Left ventricle myocardium superior (tissue), 1 donor: ENCODE measurements around the gene SNX4. TPM values are rescaled to one million over a fixed set of nuclear protein-coding genes. Genes with fewer than 3 reads are reported as not detected.
"Not testable (repeated sequence)": the region's sequence is repeated elsewhere in the genome, so short reads cannot be mapped to it uniquely, and the experiment has no call there.

Experiments
- ATAC-seq: fragments of 200-7000 bp; cut with Tn5 transposase; one replicate; pipeline ENCODE4 v1.9.1; 2020; ENCODE audit warnings: mild to moderate bottlenecking, moderate library complexity
- DNase-seq: peaks from one replicate; pipeline ENCODE4 v3.0.0-alpha.2; 2020
- intact Hi-C: fragments of 100-400 bp; cut with micrococcal nuclease; formaldehyde crosslinking; loops from one replicate; pipeline ENCODE4 v1.11.0; 2022
- total RNA-seq: library from RNA; stranded (reverse); fragmentation: NEBNext Ultra II Directional; extraction: Animal tissue kit (Norgen Biotek cat#: 25700); gene quantifications from one replicate; pipeline ENCODE4 v1.2.1, GENCODE V29; 2021
- donor health status: DM: no; HTN: yes; CAD: no; lungs with severe emphysema.

Gene SNX4
- total RNA-seq, 1 donor from 2014 or later, result 17.9 TPM

DNA sequence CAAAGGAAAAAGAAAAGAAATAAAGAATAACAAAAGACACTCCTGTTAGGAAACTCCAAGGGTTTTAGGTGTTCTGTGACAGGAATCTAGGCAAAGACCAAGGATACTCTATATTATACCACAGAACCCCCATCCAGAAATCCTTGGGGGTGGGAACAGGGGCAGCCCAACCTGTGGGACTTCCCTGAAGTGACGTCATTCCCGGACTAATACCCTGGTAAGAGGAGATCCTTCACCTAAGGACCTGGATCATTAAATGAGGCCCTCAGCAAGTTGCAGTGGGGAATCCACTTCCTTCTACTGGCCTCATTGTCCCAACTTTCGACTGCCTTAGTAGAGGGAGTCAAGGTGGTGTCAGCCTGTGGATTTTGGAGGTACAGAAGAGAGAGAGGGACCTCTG is 103.8 kb downstream of the SNX4 start:
- ATAC-seq (no peak), DNase-seq (no peak)
- intact Hi-C loops, result no loop called here

DNA sequence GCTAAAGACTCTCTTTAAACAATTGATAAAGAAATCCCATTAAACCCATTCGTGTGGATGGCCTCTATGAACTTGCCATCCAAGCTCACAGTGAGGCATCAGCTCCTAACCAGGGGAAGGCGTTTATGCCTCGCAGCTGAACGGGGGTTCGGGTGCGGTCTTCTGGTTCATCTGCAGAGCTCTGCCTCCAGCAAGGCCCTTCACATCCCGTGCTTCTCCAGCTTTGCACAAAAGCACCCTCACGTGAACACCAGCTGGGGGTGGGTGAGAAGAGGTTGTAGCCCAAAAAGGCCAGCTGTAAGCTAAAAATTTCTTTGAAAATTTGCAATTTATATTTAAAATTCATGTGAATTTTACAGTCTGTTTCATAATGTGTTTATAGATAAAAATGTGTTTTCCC is 105.3 kb downstream of the SNX4 start:
- no peak for ATAC-seq
- intact Hi-C loops, result no loop called here
- DNase-seq, result no peak

DNA sequence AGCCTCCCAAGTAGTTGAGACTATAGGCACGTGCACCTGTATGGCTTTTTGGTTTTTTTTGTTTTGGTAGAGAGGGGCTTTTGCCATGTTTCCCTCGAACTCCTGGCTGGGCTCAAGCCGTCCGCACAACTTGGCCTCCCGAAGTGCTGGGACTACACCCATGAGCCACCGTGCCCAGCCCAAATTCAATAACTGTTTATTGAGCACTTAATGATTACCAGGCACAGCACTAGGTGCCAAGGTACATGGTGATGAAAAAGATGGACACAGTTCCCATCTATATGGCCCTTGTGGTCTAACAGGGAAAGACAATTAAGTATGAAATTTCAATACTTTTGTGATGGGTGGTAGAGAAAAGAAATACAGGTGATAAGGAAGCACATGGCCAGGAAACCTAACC is 109.1 kb downstream of the SNX4 start:
- no peak for DNase-seq
- ATAC-seq, result no peak
- intact Hi-C loops, result no loop called here

DNA sequence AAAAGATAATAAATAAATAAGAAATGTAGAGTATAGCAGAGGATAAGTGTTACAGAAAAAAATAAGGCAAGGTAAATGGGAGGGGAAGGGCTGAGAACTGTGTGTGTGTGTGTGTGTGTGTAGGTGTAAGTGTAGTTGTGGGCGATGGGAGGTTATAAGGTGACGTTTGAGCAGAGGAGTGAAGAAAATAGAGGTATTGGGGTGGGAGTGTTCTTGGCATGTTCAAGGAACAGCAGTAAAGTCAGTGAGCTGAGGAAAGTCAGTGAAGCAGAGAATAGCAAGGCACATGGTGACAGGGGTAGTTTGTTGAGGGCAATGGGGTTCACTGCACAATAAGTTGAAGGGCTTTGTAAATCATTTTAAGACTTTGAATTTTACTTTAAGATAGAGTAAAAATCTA is 113.9 kb downstream of the SNX4 start:
- DNase-seq, result no peak
- intact Hi-C loops, result no loop called here
- no peak for ATAC-seq

DNA sequence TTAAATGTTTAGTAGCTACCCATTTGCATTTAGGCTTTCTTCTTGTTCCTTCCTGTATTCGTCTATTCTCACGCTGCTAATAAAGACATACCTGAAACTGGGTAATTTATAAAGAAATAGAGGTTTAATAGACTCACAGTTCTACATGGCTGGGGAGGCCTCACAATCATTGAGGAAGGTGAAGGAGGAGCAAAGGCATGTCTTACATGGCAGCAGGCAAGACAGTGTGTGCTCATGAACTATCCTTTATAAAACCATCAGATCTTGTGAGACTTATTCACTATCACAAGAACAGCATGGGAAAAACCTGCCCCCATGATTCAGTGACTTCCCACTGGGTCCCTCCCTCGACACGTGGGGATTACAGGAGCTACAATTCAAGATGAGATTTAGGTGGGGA is 114.5 kb downstream of the SNX4 start:
- ATAC-seq, intact Hi-C loops, DNase-seq: not testable (repeated sequence)

DNA sequence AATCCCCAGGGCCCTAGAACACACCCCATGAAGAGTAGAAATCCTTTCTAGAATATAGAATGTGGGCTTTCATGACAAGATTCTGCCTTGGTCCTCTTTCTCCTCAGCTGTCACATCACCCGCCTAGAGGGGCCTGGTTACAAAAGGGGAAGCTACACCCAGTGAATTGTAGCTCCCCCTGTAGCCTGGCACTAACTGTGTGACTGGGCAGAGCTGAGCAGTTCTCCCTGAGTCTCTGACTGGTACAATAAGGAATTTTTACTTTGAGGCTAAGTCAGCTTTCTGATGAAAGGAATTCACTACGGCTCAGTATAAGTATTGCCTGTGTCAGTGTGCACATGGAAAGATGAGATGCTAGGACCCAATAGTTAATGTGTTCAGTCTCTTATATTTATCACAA is 116.2 kb downstream of the SNX4 start:
- intact Hi-C loops, result no loop called here
- no peak for ATAC-seq
- no peak for DNase-seq

DNA sequence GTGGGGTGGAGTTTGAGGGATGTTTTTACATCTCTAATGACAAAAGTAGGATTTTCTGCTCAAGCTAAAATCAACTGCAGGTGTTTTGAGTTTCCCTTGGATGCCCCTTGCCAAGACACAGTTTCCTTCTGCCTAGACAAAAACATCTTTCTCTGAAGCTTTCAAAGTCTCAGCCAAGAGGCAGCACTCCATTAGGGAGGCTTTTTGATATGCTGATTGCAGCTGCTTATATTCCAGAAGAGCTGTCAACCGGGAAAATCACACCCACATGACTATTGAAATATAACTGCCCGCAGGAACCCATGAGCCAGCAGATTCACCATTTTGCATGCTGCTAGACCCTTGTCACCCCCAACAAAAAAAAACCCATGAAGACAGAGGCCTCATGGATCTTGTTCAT is 117.4 kb downstream of the SNX4 start:
- intact Hi-C loops, result no loop called here

DNA sequence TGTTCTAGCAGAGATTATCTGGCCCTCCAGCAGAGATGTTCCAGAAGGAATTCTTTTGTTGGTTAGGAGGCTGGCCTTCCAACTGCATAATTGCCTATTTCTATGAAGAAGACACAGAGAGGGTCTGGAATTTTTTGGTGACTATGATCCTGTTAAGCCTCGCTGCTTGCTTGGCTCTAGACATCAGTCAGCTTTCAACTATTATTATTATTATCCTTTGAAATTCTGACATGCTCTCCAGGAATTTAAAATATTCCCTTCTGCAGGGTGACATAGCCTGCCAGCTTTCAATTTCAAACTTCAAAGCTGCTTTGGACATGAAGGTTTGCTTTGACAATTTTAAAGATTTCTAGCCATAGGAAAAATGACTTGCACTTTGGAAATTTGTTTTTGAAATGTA is 118.6 kb downstream of the SNX4 start:
- no peak for DNase-seq
- intact Hi-C loops, result no loop called here
- ATAC-seq, result no peak

More for the DNA sequence above, 117.4 kb downstream of the SNX4 start:
- no peak for DNase-seq
- ATAC-seq, result no peak

DNA sequence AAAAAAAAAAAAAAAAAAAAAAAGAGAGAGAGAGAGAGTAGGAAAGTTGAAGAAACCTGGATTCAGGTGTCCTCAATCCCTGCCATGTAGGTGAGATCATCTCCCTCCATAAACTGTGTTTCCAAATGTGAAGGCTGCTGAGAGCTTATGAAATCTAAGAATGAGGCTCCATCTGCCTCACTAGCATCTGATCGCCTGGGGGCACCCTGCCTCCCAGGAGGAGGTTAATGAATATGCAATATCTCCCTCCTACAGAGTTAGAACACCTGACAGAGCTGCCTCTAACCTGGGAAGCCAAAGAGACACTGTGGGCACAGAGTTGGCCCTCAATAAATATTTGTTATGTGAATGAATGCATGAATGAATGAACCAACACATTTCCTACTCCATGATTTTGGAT is 121.0 kb downstream of the SNX4 start:
- DNase-seq (no peak), ATAC-seq (no peak)
- intact Hi-C loops, result no loop called here

Other genes with a start within 250 kb of the SNX4 start
- gene ZNF148, start 144.9 kb downstream of the SNX4 start, total RNA-seq, result 51.7 TPM
- 10.1 TPM for gene OSBPL11, start 75.3 kb upstream of the SNX4 start, total RNA-seq